ENCODE results near the gene MS4A2. TPM values are rescaled to one million over a fixed set of nuclear protein-coding genes. Genes with fewer than 3 reads are reported as not detected.
"Not testable (repeated sequence)": the region's sequence is repeated elsewhere in the genome, so short reads cannot be mapped to it uniquely, and the experiment has no call there.

Gene MS4A2
- 11.2 TPM for total RNA-seq

GRCh38 chr11:60088364-60088763 lies at the start of gene MS4A2:
Gene MS4A2, plus strand, starts transcription at chr11:60088664. Its CDS starts 102 bp downstream, at chr11:60088766.
- no peak for DNase-seq (ENCODE audit: low spot score)

- DNase-seq (ENCODE audit: low spot score): no peak
Measured at GRCh38 chr11:60040109-60040508, 48.4 kb upstream of the MS4A2 start, which contains the start of gene OOSP2. Gene OOSP2, plus strand, starts transcription at chr11:60040409. Its CDS starts 51 bp downstream, at chr11:60040460.

- DNase-seq (ENCODE audit: low spot score): not testable (repeated sequence)
Measured at GRCh38 chr11:60050422-60050821, 38.0 kb upstream of the MS4A2 start.

GRCh38 chr11:60050839-60051238 lies 37.6 kb upstream of the MS4A2 start:
- not testable (repeated sequence) for DNase-seq (ENCODE audit: low spot score)

- DNase-seq (ENCODE audit: low spot score): no peak
Measured at GRCh38 chr11:60056349-60056969, 32.0 kb upstream of the MS4A2 start, which contains the start of gene MS4A3. Gene MS4A3, plus strand, starts transcription at chr11:60056665. Its CDS starts 4,496 bp downstream, at chr11:60061161.

GRCh38 chr11:60059052-60059451 lies 29.4 kb upstream of the MS4A2 start:
- DNase-seq (ENCODE audit: low spot score): no peak

GRCh38 chr11:60059521-60060240 lies 28.8 kb upstream of the MS4A2 start:
- DNase-seq (ENCODE audit: low spot score): no peak

GRCh38 chr11:60064111-60064510 lies 24.4 kb upstream of the MS4A2 start:
- no peak for DNase-seq (ENCODE audit: low spot score)

- DNase-seq (ENCODE audit: low spot score): no peak
Measured at GRCh38 chr11:60065801-60066200, 22.7 kb upstream of the MS4A2 start.

GRCh38 chr11:60069450-60069849 lies 19.0 kb upstream of the MS4A2 start:
- DNase-seq (ENCODE audit: low spot score): no peak

- DNase-seq (ENCODE audit: low spot score): not testable (repeated sequence)
Measured at GRCh38 chr11:60071644-60072043, 16.8 kb upstream of the MS4A2 start.

GRCh38 chr11:60077216-60077817 lies 11.1 kb upstream of the MS4A2 start:
- DNase-seq (ENCODE audit: low spot score): no peak

GRCh38 chr11:60077981-60078380 lies 10.5 kb upstream of the MS4A2 start:
- no peak for DNase-seq (ENCODE audit: low spot score)

- no peak for DNase-seq (ENCODE audit: low spot score)
Measured at GRCh38 chr11:60078745-60079144, 9.7 kb upstream of the MS4A2 start.

- no peak for DNase-seq (ENCODE audit: low spot score)
Measured at GRCh38 chr11:60080535-60080934, 7.9 kb upstream of the MS4A2 start.

GRCh38 chr11:60084631-60085273 lies 3.7 kb upstream of the MS4A2 start:
- no peak for DNase-seq (ENCODE audit: low spot score)

- DNase-seq (ENCODE audit: low spot score): no peak
Measured at GRCh38 chr11:60085909-60086308, 2.6 kb upstream of the MS4A2 start.

GRCh38 chr11:60087239-60087638 lies 1.2 kb upstream of the MS4A2 start:
- no peak for DNase-seq (ENCODE audit: low spot score)

GRCh38 chr11:60095477-60096120 lies 7.1 kb downstream of the MS4A2 start:
- no peak for DNase-seq (ENCODE audit: low spot score)

- no peak for DNase-seq (ENCODE audit: low spot score)
Measured at GRCh38 chr11:60097189-60097588, 8.7 kb downstream of the MS4A2 start.

- no peak for DNase-seq (ENCODE audit: low spot score)
Measured at GRCh38 chr11:60098508-60098907, 10.0 kb downstream of the MS4A2 start.

- no peak for DNase-seq (ENCODE audit: low spot score)
Measured at GRCh38 chr11:60100516-60100915, 12.1 kb downstream of the MS4A2 start.
